ENCODE data around the gene GPER1. TPM values are rescaled to one million over a fixed set of nuclear protein-coding genes. Genes with fewer than 3 reads are reported as not detected.

GPER1 gene
- polyA plus RNA-seq, 2 of the 4 experiments (the other 2 are of a cell fraction), result 0.23 to 0.50 TPM

DNA sequence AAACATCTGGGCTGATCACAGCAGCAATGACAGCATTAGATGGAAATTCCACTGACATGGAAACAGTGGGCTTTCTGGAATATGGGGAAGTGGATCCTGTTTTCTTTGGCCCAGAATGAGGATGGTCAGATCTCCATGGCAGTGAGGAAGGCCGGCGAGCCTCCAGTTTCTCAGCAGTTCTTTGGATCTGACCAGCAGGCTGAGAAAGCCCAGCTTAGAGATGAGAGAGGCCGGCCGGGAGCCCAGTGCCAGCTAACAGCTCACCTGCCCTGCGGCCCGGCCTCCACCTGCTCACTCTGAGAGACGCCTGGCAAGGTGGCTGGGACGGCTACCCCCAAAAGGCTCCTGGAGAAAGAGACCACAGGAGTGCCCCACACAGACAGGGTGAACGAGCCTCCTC, 24.2 kb downstream of the GPER1 start:
- ATAC-seq (no peak; a peak in 1 of 6 replicates), FAIRE-seq (no peak), DNase-seq (ENCODE audit: low read depth in 1 of 2, low spot score in 1 of 2) (no peak)
- ChIA-PET POLR2A (no interaction called here), CTCF (interaction anchor here (0.6 to 4.9 kb wide), 6 partner anchors 13 to 321 kb away, joined by 3 to 21 read pairs (median 3); no protein-coding TSS in a partner anchor)
- 94% methylated on average over 9 of the region's 9 CpGs for WGBS (ENCODE audit: missing lambda C conversion rate)
- TF ChIP-seq JUN (IDR thresholded peaks at IDR 0.05), result no peak
- TF ChIP-seq, protein P1, sequence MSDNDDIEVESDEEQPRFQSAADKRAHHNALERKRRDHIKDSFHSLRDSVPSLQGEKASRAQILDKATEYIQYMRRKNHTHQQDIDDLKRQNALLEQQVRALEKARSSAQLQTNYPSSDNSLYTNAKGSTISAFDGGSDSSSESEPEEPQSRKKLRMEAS (IDR thresholded peaks at IDR 0.05), result no peak
- TF ChIP-seq, protein P2, sequence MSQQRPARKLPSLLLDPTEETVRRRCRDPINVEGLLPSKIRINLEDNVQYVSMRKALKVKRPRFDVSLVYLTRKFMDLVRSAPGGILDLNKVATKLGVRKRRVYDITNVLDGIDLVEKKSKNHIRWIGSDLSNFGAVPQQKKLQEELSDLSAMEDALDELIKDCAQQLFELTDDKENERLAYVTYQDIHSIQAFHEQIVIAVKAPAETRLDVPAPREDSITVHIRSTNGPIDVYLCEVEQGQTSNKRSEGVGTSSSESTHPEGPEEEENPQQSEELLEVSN (IDR thresholded peaks at IDR 0.05; ENCODE audit: borderline replicate concordance, low read depth), result no peak
- TF ChIP-seq GATA3 (IDR thresholded peaks at IDR 0.05; ENCODE audit: borderline replicate concordance), result no peak
- no peak for TF ChIP-seq TP53 (CRISPR knock-in tag; IDR thresholded peaks at IDR 0.05)
- no peak for TF ChIP-seq TFCP2L1 (CRISPR knock-in tag; IDR thresholded peaks at IDR 0.05)
- TF ChIP-seq KDM5A (IDR thresholded peaks at IDR 0.05), result no peak
- TF ChIP-seq ZNF302 (CRISPR knock-in tag; IDR thresholded peaks at IDR 0.05), result no peak
- TF ChIP-seq CBX2 (IDR thresholded peaks at IDR 0.05; ENCODE audit: borderline replicate concordance, low read depth), result no peak
- no peaks in the 10 kb centered on the region for H3K4me1 ChIP-seq
- no peak overlapping the region for H3K27ac ChIP-seq
- H3K9me3 ChIP-seq, result no peaks in the 10 kb centered on the region
- no peak overlapping the region for H3K4me3 ChIP-seq
- no peak overlapping the region for H3K4me2 ChIP-seq

DNA sequence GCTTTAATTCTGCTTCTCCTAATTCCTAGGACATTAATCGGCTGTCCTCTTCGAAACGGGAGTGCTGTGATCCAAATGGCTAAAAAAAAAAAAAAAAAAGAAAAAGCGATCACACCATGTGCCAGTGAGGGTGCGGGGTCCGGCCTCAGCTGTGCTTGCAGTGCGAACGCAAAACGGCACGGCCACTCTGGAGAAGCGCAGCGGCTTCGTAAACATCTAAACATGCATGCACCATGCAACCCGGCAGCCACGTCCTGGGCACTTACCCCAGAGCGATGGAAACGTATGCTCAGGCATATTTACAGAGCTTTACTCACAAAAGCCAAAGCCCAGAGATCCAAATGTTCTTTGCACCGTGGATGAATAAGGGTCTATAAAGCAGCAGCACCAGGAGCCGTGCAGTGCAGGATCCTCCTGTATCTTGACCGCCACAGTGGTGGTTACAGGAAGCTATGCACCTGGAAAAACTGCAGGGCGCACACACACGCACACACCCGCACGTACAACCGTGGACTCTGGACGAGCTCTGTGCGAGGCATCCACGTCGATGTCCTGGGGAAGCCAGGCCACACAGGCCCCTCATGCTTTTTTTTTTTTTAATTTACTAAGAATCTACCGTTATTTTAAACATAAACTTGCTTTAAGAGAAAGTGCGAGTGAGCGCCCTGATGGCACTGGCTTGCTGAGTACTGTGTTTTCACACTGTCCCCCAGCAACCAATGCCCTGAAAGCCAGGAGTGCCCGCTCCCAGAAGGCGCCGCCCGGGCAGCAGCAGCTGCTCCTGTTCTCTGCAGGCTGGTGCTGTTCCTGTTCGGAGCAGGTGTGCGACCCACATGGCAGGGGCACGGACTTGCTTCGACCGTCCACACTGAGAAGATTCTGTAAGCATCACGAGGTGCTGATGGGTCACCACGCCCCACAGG, 25.0 kb downstream of the GPER1 start:
- DNase-seq (ENCODE audit: low read depth in 1 of 2, low spot score in 1 of 2), result no peak
- FAIRE-seq, result no peak
- no peak; a peak in 1 of 6 replicates for ATAC-seq
- POLR2A ChIA-PET, result interaction anchor here (0.8 kb wide), 1 partner anchor 24 kb away, joined by 5 read pairs; no protein-coding TSS in a partner anchor
- TF ChIP-seq RAD21 (conservative IDR thresholded peaks at IDR 0.05 in 1 of 2, IDR thresholded peaks at IDR 0.05 in 1 of 2) (no peak), MYC (IDR thresholded peaks at IDR 0.05; ENCODE audit: borderline replicate concordance, low read length) (no peak), RCOR1 (IDR thresholded peaks at IDR 0.05; ENCODE audit: low read depth, low read length) (no peak), ZC3H11A (IDR thresholded peaks at IDR 0.05) (no peak), PHF8 (IDR thresholded peaks at IDR 0.05; ENCODE audit: borderline replicate concordance, low read depth) (no peak), POLR2A (IDR thresholded peaks at IDR 0.05; ENCODE audit: low read length) (no peak), ESRRA (IDR thresholded peaks at IDR 0.05; ENCODE audit: borderline replicate concordance, low read length) (no peak), HOXB5 (CRISPR knock-in tag; IDR thresholded peaks at IDR 0.05) (no peak), NPAS2 (CRISPR knock-in tag; IDR thresholded peaks at IDR 0.05; ENCODE audit: borderline replicate concordance) (no peak), KDM1A (IDR thresholded peaks at IDR 0.05; ENCODE audit: low read depth) (no peak), HDAC2 (IDR thresholded peaks at IDR 0.05) (no peak)
- TF ChIP-seq, protein P2 (IDR thresholded peaks at IDR 0.05; ENCODE audit: borderline replicate concordance, low read depth), result no peak
- TF ChIP-seq, protein P3, sequence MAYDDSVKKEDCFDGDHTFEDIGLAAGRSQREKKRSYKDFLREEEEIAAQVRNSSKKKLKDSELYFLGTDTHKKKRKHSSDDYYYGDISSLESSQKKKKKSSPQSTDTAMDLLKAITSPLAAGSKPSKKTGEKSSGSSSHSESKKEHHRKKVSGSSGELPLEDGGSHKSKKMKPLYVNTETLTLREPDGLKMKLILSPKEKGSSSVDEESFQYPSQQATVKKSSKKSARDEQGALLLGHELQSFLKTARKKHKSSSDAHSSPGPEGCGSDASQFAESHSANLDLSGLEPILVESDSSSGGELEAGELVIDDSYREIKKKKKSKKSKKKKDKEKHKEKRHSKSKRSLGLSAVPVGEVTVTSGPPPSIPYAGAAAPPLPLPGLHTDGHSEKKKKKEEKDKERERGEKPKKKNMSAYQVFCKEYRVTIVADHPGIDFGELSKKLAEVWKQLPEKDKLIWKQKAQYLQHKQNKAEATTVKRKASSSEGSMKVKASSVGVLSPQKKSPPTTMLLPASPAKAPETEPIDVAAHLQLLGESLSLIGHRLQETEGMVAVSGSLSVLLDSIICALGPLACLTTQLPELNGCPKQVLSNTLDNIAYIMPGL (CRISPR knock-in tag; IDR thresholded peaks at IDR 0.05; ENCODE audit: borderline replicate concordance), result no peak
- TF ChIP-seq, protein P4, sequence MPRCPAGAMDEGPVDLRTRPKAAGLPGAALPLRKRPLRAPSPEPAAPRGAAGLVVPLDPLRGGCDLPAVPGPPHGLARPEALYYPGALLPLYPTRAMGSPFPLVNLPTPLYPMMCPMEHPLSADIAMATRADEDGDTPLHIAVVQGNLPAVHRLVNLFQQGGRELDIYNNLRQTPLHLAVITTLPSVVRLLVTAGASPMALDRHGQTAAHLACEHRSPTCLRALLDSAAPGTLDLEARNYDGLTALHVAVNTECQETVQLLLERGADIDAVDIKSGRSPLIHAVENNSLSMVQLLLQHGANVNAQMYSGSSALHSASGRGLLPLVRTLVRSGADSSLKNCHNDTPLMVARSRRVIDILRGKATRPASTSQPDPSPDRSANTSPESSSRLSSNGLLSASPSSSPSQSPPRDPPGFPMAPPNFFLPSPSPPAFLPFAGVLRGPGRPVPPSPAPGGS (IDR thresholded peaks at IDR 0.05), result no peak
- TF ChIP-seq, protein P1 (IDR thresholded peaks at IDR 0.05), result no peak
- TF ChIP-seq, protein P5, sequence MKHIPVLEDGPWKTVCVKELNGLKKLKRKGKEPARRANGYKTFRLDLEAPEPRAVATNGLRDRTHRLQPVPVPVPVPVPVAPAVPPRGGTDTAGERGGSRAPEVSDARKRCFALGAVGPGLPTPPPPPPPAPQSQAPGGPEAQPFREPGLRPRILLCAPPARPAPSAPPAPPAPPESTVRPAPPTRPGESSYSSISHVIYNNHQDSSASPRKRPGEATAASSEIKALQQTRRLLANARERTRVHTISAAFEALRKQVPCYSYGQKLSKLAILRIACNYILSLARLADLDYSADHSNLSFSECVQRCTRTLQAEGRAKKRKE (CRISPR knock-in tag; IDR thresholded peaks at IDR 0.05; ENCODE audit: low read depth), result no peak
- H3K4me1 ChIP-seq, result no peaks in the 10 kb centered on the region
- H3K4me2 ChIP-seq, result no peak overlapping the region
- no peaks in the 10 kb centered on the region for H3K9me3 ChIP-seq
- CTCF ChIA-PET, result interaction anchor here (0.6 to 4.9 kb wide), 10 partner anchors 10 to 320 kb away, joined by 3 to 21 read pairs (median 3); no protein-coding TSS in a partner anchor
- no peak overlapping the region for H3K4me3 ChIP-seq
- H3K27ac ChIP-seq, result no peak overlapping the region
- WGBS (ENCODE audit: missing lambda C conversion rate), result 92% methylated on average over 42 of the region's 43 CpGs

All from A549 (cell line).